ENCODE measurements around the gene CRNKL1.

Gene CRNKL1

GRCh38 chr20:19996222-19996621 is 56.0 kb downstream of the CRNKL1 start:
- Histone ChIP-seq H3K27ac (peak overlapping the region; percentile 71 to 97 (median 78)), H3K4me3 (peak overlapping the region in 8 of 10 experiments; percentile 9 to 45 (median 36); a peak in 14 of 20 replicates), H3K9ac (peak overlapping the region; percentile 59 to 77 (median 70)), H3K9me3 (replicated peaks in 1 of 11) (no peaks in the 10 kb centered on the region), H3K27me3 (no peaks in the 10 kb centered on the region), H3K36me3 (peaks cover 7 to 100% (median 96%) of the 10 kb centered on the region in 11 experiments; a peak in 21 of 22 replicates), H4K20me1 (peaks cover 0 to 42% (median 38%) of the 10 kb centered on the region in 11 experiments; a peak in 20 of 22 replicates), H3K4me2 (peak overlapping the region; percentile 71 to 97 (median 90)), H3K4me1 (peaks cover 92 to 100% (median 100%) of the 10 kb centered on the region in 10 experiments)
- TF ChIP-seq Cebpa-rat (IDR thresholded peaks at IDR 0.05) = no peak

GRCh38 chr20:19995220-19995863 is 56.9 kb downstream of the CRNKL1 start:
- Histone ChIP-seq H4K20me1 (peaks cover 0 to 50% (median 47%) of the 10 kb centered on the region in 11 experiments; a peak in 20 of 22 replicates), H3K4me3 (peak overlapping the region in 1 of 10 experiments; percentile 35; a peak in 1 of 20 replicates), H3K9ac (peak overlapping the region in 10 of 11 experiments; percentile 59 to 77 (median 70); a peak in 16 of 22 replicates), H3K4me1 (peaks cover 91 to 100% (median 100%) of the 10 kb centered on the region in 10 experiments), H3K27ac (peak overlapping the region; percentile 71 to 97 (median 78)), H3K27me3 (no peaks in the 10 kb centered on the region), H3K36me3 (peaks cover 4 to 100% (median 96%) of the 10 kb centered on the region in 11 experiments; a peak in 20 of 22 replicates), H3K9me3 (replicated peaks in 1 of 11) (no peaks in the 10 kb centered on the region), H3K4me2 (peak overlapping the region; percentile 71 to 97 (median 90))
- no peak for TF ChIP-seq Cebpa-rat (IDR thresholded peaks at IDR 0.05)

GRCh38 chr20:19993958-19994669 is 58.2 kb downstream of the CRNKL1 start:
- Histone ChIP-seq H3K27ac (peak overlapping the region; percentile 9 to 97 (median 59); a peak in 18 of 22 replicates), H3K9ac (peak overlapping the region in 10 of 11 experiments; percentile 23 to 73 (median 51); a peak in 18 of 22 replicates), H3K4me2 (peak overlapping the region; percentile 51 to 97 (median 86))

GRCh38 chr20:19992996-19993908 is 59.0 kb downstream of the CRNKL1 start:
- Histone ChIP-seq H3K36me3 (peaks cover 11 to 100% (median 94%) of the 10 kb centered on the region in 11 experiments; a peak in 21 of 22 replicates), H3K27ac (peak overlapping the region in 10 of 11 experiments; percentile 9 to 97 (median 60); a peak in 20 of 22 replicates), H3K9ac (peak overlapping the region in 9 of 11 experiments; percentile 23 to 73 (median 52); a peak in 17 of 22 replicates), H3K4me3 (peak overlapping the region in 1 of 10 experiments; percentile 16; a peak in 2 of 20 replicates), H4K20me1 (peaks cover 0 to 71% (median 68%) of the 10 kb centered on the region in 11 experiments; a peak in 20 of 22 replicates), H3K27me3 (no peaks in the 10 kb centered on the region), H3K4me2 (peak overlapping the region; percentile 51 to 97 (median 86)), H3K4me1 (peaks cover 70 to 100% (median 89%) of the 10 kb centered on the region in 10 experiments), H3K9me3 (replicated peaks in 1 of 11) (no peaks in the 10 kb centered on the region)
- TF ChIP-seq Cebpa-rat (IDR thresholded peaks at IDR 0.05) = no peak

More at GRCh38 chr20:19993958-19994669, 58.2 kb downstream of the CRNKL1 start:
- H3K36me3 ChIP-seq = peaks cover 11 to 100% (median 96%) of the 10 kb centered on the region in 11 experiments; a peak in 21 of 22 replicates
- H3K27me3 ChIP-seq = no peaks in the 10 kb centered on the region
- no peak overlapping the region for H3K4me3 ChIP-seq
- TF ChIP-seq Cebpa-rat (IDR thresholded peaks at IDR 0.05) = no peak
- H3K4me1 ChIP-seq = peaks cover 79 to 100% (median 97%) of the 10 kb centered on the region in 10 experiments
- peaks cover 0 to 63% (median 59%) of the 10 kb centered on the region in 11 experiments; a peak in 20 of 22 replicates for H4K20me1 ChIP-seq
- no peaks in the 10 kb centered on the region for H3K9me3 ChIP-seq (replicated peaks in 1 of 11)

- Histone ChIP-seq H3K27ac (peak overlapping the region in 4 of 11 experiments; percentile 23 to 49 (median 36); a peak in 6 of 22 replicates), H3K4me2 (peak overlapping the region; percentile 30 to 91 (median 54); a peak in 16 of 22 replicates), H3K9ac (peak overlapping the region in 3 of 11 experiments; percentile 7 to 73 (median 10); a peak in 2 of 22 replicates), H3K27me3 (no peaks in the 10 kb centered on the region), H3K9me3 (replicated peaks in 1 of 11) (no peaks in the 10 kb centered on the region), H4K20me1 (peaks cover 2 to 85% (median 82%) of the 10 kb centered on the region in 11 experiments; a peak in 21 of 22 replicates), H3K4me3 (no peak overlapping the region), H3K36me3 (peaks cover 11 to 100% (median 96%) of the 10 kb centered on the region in 11 experiments; a peak in 21 of 22 replicates), H3K4me1 (peaks cover 56 to 100% (median 76%) of the 10 kb centered on the region in 10 experiments)
- no peak for TF ChIP-seq Cebpa-rat (IDR thresholded peaks at IDR 0.05)
Measured at GRCh38 chr20:19991854-19992253, 60.4 kb downstream of the CRNKL1 start.

GRCh38 chr20:19991308-19991707 is 61.0 kb downstream of the CRNKL1 start:
- H3K36me3 ChIP-seq = peaks cover 11 to 100% (median 96%) of the 10 kb centered on the region in 11 experiments; a peak in 21 of 22 replicates
- H3K9ac ChIP-seq = peak overlapping the region in 2 of 11 experiments; percentile 26 to 51; a peak in 2 of 22 replicates
- peak overlapping the region in 5 of 11 experiments; percentile 20 to 49 (median 37); a peak in 7 of 22 replicates for H3K27ac ChIP-seq
- H3K4me2 ChIP-seq = peak overlapping the region; percentile 39 to 91 (median 57)
- no peaks in the 10 kb centered on the region for H3K27me3 ChIP-seq
- peaks cover 51 to 100% (median 73%) of the 10 kb centered on the region in 10 experiments for H3K4me1 ChIP-seq
- no peak for TF ChIP-seq Cebpa-rat (IDR thresholded peaks at IDR 0.05)
- peaks cover 5 to 91% (median 87%) of the 10 kb centered on the region in 11 experiments; a peak in 21 of 22 replicates for H4K20me1 ChIP-seq
- H3K4me3 ChIP-seq = no peak overlapping the region
- H3K9me3 ChIP-seq (replicated peaks in 1 of 11) = no peaks in the 10 kb centered on the region

GRCh38 chr20:19990850-19991249 is 61.4 kb downstream of the CRNKL1 start:
- Histone ChIP-seq H3K4me1 (peaks cover 46 to 100% (median 73%) of the 10 kb centered on the region in 10 experiments), H3K27me3 (no peaks in the 10 kb centered on the region), H3K27ac (peak overlapping the region in 4 of 11 experiments; percentile 26 to 49 (median 39); a peak in 7 of 22 replicates), H3K9ac (peak overlapping the region in 2 of 11 experiments; percentile 39 to 51; a peak in 2 of 22 replicates), H3K4me3 (no peak overlapping the region; a peak in 1 of 20 replicates), H3K4me2 (peak overlapping the region; percentile 39 to 91 (median 57)), H3K36me3 (peaks cover 11 to 100% (median 96%) of the 10 kb centered on the region in 11 experiments; a peak in 21 of 22 replicates), H3K9me3 (replicated peaks in 1 of 11) (no peaks in the 10 kb centered on the region), H4K20me1 (peaks cover 5 to 95% (median 92%) of the 10 kb centered on the region in 11 experiments; a peak in 21 of 22 replicates)
- no peak for TF ChIP-seq Cebpa-rat (IDR thresholded peaks at IDR 0.05)

All from BLaER1 treated with 17β-estradiol and CSF1 and Interleukin-3, amounts not matched to agents 10 nM and 100 nM (cell line).